ENCODE measurements around the gene SNX32. TPM values are rescaled to one million over a fixed set of nuclear protein-coding genes. Genes with fewer than 3 reads are reported as not detected.

The SNX32 gene
- total and polyA plus RNA-seq, 9 of the 15 experiments (the other 6 are each of a cell fraction or from before 2014, with no cell fraction given): 0.03 TPM; not detected in 7

- Histone ChIP-seq H3K9me1 (ENCODE audit: control insufficient read depth, insufficient read depth, low read length) (no peaks in the 10 kb centered on the region), H4K20me1 (replicated peaks; ENCODE audit: control insufficient read depth, insufficient read depth, low read length) (peaks cover 3% of the 10 kb centered on the region; the same call in 1 of the 2 replicates), H3K36me3 (ENCODE audit: control insufficient read depth, insufficient read depth, low read length) (peaks cover 50% of the 10 kb centered on the region), H3K4me1 (replicated peaks in 1 of 2; ENCODE audit: control insufficient read depth in 2 of 2, insufficient read depth in 2 of 2, low read length in 2 of 2) (peaks cover 8 to 39% of the 10 kb centered on the region in 2 experiments; a peak in 3 of 5 replicates), H3K27ac (ENCODE audit: extremely low read depth, low read depth, low read length) (no peak overlapping the region), H3K9me3 (replicated peaks; ENCODE audit: control insufficient read depth, insufficient read depth, low read depth, low read length) (no peaks in the 10 kb centered on the region), H3K4me2 (ENCODE audit: insufficient read depth, low read length) (no peak overlapping the region), H2AFZ (ENCODE audit: low read depth, low read length) (no peak overlapping the region), H3K79me2 (ENCODE audit: control insufficient read depth, insufficient read depth, low read length) (peaks cover 13% of the 10 kb centered on the region), H3K9ac (ENCODE audit: insufficient read depth in 1 of 2, low read depth in 2 of 2, low read length in 2 of 2) (0 out of 4 replicates have a peak overlapping the region, but pooled peaks of 1 of the 2 experiments have one; percentile 29), H3K4me3 (no peak overlapping the region), H3K27me3 (ENCODE audit: control insufficient read depth in 2 of 2, insufficient read depth in 2 of 2, low read length in 2 of 2) (no peaks in the 10 kb centered on the region)
- CTCF ChIA-PET (ENCODE audit: low intra/inter-chr PET ratio): interaction anchor here (0.5 to 2.7 kb wide), 7 partner anchors 28 to 546 kb away, joined by 3 to 24 read pairs (median 3); no protein-coding TSS in a partner anchor
- in situ Hi-C loops (cut with MboI) (loop anchor here (5.0 kb wide), 1 partner anchor 103 kb away; no protein-coding TSS in a partner anchor), intact Hi-C loops (cut with micrococcal nuclease) (loop anchor here (1.0 kb wide), 1 partner anchor 105 kb away; no protein-coding TSS in a partner anchor)
- FAIRE-seq (no peak), DNase-seq (ENCODE audit: extremely low read depth in 1 of 4, low spot score in 3 of 4) (no peak), ATAC-seq (no peak)
- no peak for TF ChIP-seq PBX2 (CRISPR knock-in tag; IDR thresholded peaks at IDR 0.05; ENCODE audit: low read depth)
- no peak for TF ChIP-seq PBX2 (tag; conservative IDR thresholded peaks at IDR 0.05; ENCODE audit: low read depth)
- TF ChIP-seq NR4A1 (CRISPR knock-in tag; IDR thresholded peaks at IDR 0.05): no peak
- TF ChIP-seq NR4A1 (tag; IDR thresholded peaks at IDR 0.05): no peak
- TF ChIP-seq PYGO2 (tag; IDR thresholded peaks at IDR 0.05): no peak
- TF ChIP-seq ZC3H8 (IDR thresholded peaks at IDR 0.05): no peak
- TF ChIP-seq PHTF2 (CRISPR knock-in tag; IDR thresholded peaks at IDR 0.05): no peak
- no peak for TF ChIP-seq ZNF507 (tag; conservative IDR thresholded peaks at IDR 0.05)
- TF ChIP-seq POLR3A (IDR thresholded peaks at IDR 0.05; ENCODE audit: borderline replicate concordance, extremely low read depth, insufficient read depth, insufficient read length): no peak
- TF ChIP-seq ZHX1 (conservative IDR thresholded peaks at IDR 0.05; ENCODE audit: low read length): no peak
- TF ChIP-seq ZNF347 (CRISPR knock-in tag; IDR thresholded peaks at IDR 0.05; ENCODE audit: low read depth): no peak
- no peak for TF ChIP-seq TEAD4 (IDR thresholded peaks at IDR 0.05; ENCODE audit: low read length)
- TF ChIP-seq TEAD4 (CRISPR knock-in tag; IDR thresholded peaks at IDR 0.05; ENCODE audit: borderline replicate concordance): no peak
- TF ChIP-seq SETDB1 (IDR thresholded peaks at IDR 0.05; ENCODE audit: low read length): no peak
- TF ChIP-seq CHD4 (IDR thresholded peaks at IDR 0.05; ENCODE audit: insufficient read depth, insufficient replicate concordance, low read depth, low read length, poor library complexity, severe bottlenecking): no peak
- POLR2A ChIA-PET: interaction anchor here (0.6 to 14.4 kb wide), 14 partner anchors 7 to 381 kb away, joined by 3 to 147 read pairs (median 4); partner anchors contain the start of genes CFL1, FOSL1 and MUS81
- WGBS (ENCODE audit: insufficient coverage, low coverage, missing lambda C conversion rate): 77% methylated on average over 26 of the region's 28 CpGs
- no TSS peak for BruUV-seq (replicated peaks)
Measured at GRCh38 chr11:65883786-65884715, 50.3 kb downstream of the SNX32 start.
